ENCODE data around the gene TMEM80.

Gene TMEM80

DNA sequence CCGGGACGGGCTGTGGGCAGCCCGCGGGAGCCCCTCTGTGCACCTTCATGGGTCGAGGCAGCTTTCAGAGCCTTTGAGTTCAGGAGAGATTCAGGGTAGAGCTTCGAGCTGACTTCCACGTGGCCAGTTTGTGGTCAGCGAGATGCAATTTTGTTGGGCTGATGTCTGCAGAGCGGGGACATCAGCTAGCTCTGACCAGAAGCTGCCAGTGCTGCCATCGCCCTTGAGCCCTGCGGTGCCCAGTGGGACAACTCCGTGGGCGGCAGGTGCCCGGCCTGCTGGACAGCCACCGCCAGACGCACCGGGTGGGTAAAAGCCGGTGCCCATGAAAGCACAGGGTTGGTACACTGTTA is 52.4 kb downstream of the TMEM80 start:
- FAIRE-seq, result no peak

DNA sequence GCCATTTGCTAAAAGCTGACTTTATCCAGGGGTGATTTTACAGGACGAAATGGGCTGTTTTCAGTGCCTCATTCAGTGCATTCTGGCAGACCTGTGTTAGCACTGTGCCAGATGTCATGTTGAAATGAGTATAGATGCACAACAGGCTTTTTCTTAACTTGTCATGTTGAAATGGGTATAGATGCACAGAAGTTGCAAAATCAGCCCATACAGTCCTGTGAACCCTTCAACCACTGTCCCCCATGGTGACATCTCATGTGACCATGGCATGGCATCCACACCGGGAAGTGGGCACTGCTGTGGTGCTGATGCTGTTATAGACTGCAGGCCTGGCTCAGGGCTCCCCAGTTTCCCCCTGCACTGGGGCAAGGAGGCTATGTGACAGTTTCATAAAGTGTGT is 54.1 kb downstream of the TMEM80 start:
- FAIRE-seq, result no peak

Data from A204.1 (cell line).